H1 (cell line): ENCODE data around the gene AP2A1. TPM values are rescaled to one million over a fixed set of nuclear protein-coding genes. Genes with fewer than 3 reads are reported as not detected.

ENCODE experiments used
- ATF2 ChIP-seq: IDR thresholded peaks from 2 replicates; pipeline ENCODE4 v1.6.1; 2012; ENCODE audit warnings: low read length, inconsistent platforms
- CHD1 ChIP-seq: IDR thresholded peaks from 2 replicates; pipeline ENCODE4 v1.6.1; 2012; ENCODE audit warnings: low read depth, low read length, improper control_type of control experiment
- JUN ChIP-seq: IDR thresholded peaks from 2 replicates; pipeline ENCODE4 v1.6.1; 2011; ENCODE audit warnings: low read depth, mild to moderate bottlenecking, improper control_type of control experiment, low read length
- MAFK ChIP-seq: IDR thresholded peaks from 2 replicates; pipeline ENCODE4 v1.6.1; 2012; ENCODE audit warnings: low read depth, mild to moderate bottlenecking, improper control_type of control experiment, low read length
- NRF1 ChIP-seq: IDR thresholded peaks from 2 replicates; pipeline ENCODE4 v1.6.1; 2011; ENCODE audit warnings: mild to moderate bottlenecking, low read depth, low read length, improper control_type of control experiment
- polyA plus RNA-seq, 7 experiments: library from polyadenylated mRNA; depleted of rRNA in 3 of 7; stranded (reverse) in 5 of 7; unstranded in 2 of 7; fragments of >200 nt in 5 of 7; fragments of 200-250 nt in 2 of 7; gene quantifications; 1 replicate in 5 of 7; 2 replicates in 1 of 7; 4 replicates in 1 of 7; pipeline versions ENCODE4 v1.2.1 to v1.2.3, GENCODE V29; 2011 to 2013; ENCODE audit warnings: missing spikeins in 2 of 7, mixed read lengths in 2 of 7
- total RNA-seq: library from RNA; stranded (reverse); fragmentation: NEBNext Ultra II Directional; extraction: Animal tissue kit (Norgen Biotek cat#: 25700); gene quantifications from 2 replicates; pipeline ENCODE4 v1.2.1, GENCODE V29; 2021

AP2A1 gene
- total and polyA plus RNA-seq, 2 of the 8 experiments (the other 6 are each of a cell fraction or from before 2014, with no cell fraction given): 105 to 106 TPM

- TF ChIP-seq ATF2 (no peak), CHD1 (no peak), JUN (no peak), NRF1 (no peak), MAFK (no peak)
Measured at GRCh38 chr19:49848938-49849337, 82.1 kb downstream of the AP2A1 start (continued).
